Measurements from ENCODE around the gene SLC6A6.
A peak's percentile ranks its signal among the peaks of the same experiment; 100 is the strongest.
"Not testable (repeated sequence)": the region's sequence is repeated elsewhere in the genome, so short reads cannot be mapped to it uniquely, and the experiment has no call there.

Gene SLC6A6

DNA sequence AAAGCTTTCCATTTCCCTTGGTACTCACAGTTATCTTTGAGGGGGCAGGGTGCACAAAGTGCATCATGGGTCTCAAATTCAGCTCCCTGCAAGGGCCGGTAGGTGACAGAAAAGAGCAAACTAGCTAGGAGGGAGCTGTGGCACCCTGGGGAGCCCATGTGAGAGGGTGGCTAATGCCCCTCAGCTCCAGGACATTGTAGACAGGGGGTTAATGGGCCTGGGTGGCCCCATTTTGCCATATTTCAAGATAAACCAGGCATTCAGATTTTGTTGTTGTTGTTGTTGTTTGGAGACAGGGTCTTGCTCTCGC lies 3.7 kb upstream of the SLC6A6 start:
- no peaks in the 10 kb centered on the region for H3K9me3 ChIP-seq (ENCODE audit: control insufficient read depth, insufficient read depth, low read length)
- 0 out of 2 replicates have a peak, but pooled peaks cover 5% of the 10 kb centered on the region for H3K4me1 ChIP-seq (ENCODE audit: insufficient read depth, low read length)
- H3K9ac ChIP-seq (ENCODE audit: low read depth, low read length), result no peak overlapping the region
- no peaks in the 10 kb centered on the region for H3K36me3 ChIP-seq (ENCODE audit: insufficient read depth, low read length)

- H3K36me3 ChIP-seq (ENCODE audit: insufficient read depth, low read length), result no peaks in the 10 kb centered on the region
- H3K9me3 ChIP-seq (ENCODE audit: control insufficient read depth, insufficient read depth, low read length), result no peaks in the 10 kb centered on the region
- peak overlapping the region; percentile 94 for H3K9ac ChIP-seq (ENCODE audit: low read depth, low read length)
- H3K4me1 ChIP-seq (ENCODE audit: insufficient read depth, low read length), result peaks cover 11% of the 10 kb centered on the region; the same call in 1 of the 2 replicates
These were observed 608 bp upstream of the SLC6A6 start for GRCh38 chr3:14401692-14402303.

- H3K9me3 ChIP-seq (ENCODE audit: control insufficient read depth, insufficient read depth, low read length), result no peaks in the 10 kb centered on the region
- peaks cover 11% of the 10 kb centered on the region; the same call in 1 of the 2 replicates for H3K4me1 ChIP-seq (ENCODE audit: insufficient read depth, low read length)
- 0 out of 2 replicates have a peak, but pooled peaks cover 3% of the 10 kb centered on the region for H3K36me3 ChIP-seq (ENCODE audit: insufficient read depth, low read length)
- peak overlapping the region; percentile 94 for H3K9ac ChIP-seq (ENCODE audit: low read depth, low read length)
These were observed 1.3 kb downstream of the SLC6A6 start for GRCh38 chr3:14403619-14404155.

GRCh38 chr3:14404186-14404585 lies 1.8 kb downstream of the SLC6A6 start:
- peak overlapping the region; percentile 94; the same call in 1 of the 2 replicates for H3K9ac ChIP-seq (ENCODE audit: low read depth, low read length)
- peaks cover 11% of the 10 kb centered on the region; the same call in 1 of the 2 replicates for H3K4me1 ChIP-seq (ENCODE audit: insufficient read depth, low read length)
- H3K9me3 ChIP-seq (ENCODE audit: control insufficient read depth, insufficient read depth, low read length), result no peaks in the 10 kb centered on the region
- H3K36me3 ChIP-seq (ENCODE audit: insufficient read depth, low read length), result 0 out of 2 replicates have a peak, but pooled peaks cover 3% of the 10 kb centered on the region

DNA sequence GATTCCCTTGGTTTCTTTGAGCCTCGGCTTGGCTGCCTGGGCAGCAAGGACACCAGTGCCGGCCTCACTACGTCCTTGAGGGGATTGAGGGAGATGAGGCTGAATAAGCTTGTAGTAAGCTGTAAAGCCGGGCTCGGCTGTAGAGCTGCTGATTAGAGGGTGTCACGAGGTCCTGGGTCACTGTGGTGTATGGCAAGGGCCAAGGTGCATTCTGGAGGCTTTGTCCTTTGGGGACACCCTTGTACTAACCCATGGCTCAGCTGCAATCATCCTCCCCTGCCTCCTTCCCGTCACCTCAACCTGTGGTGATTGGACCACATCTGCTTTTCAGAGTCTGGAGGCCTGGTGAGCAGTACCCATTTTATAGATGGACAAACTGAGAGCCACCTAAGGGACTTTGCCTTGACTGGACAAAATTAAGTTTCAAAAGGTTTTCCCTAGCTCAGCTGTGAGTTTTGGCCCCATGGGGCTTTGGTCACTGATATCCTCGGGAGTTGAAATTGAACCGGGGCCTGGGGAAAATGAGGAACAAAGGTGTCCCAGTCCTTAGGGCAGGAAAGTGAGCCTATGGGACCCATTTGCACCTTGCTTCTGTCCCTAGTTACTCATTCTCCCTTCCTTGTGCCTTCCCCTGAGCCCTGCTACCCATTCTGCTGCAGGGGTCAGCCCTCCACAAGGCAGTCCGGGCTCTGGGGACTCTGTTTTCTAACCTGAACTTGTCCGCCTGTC lies 2.4 kb downstream of the SLC6A6 start:
- Histone ChIP-seq H3K36me3 (ENCODE audit: insufficient read depth, low read length) (0 out of 2 replicates have a peak, but pooled peaks cover 3% of the 10 kb centered on the region), H3K9ac (ENCODE audit: low read depth, low read length) (peak overlapping the region; percentile 94; the same call in 1 of the 2 replicates), H3K9me3 (ENCODE audit: control insufficient read depth, insufficient read depth, low read length) (no peaks in the 10 kb centered on the region), H3K4me1 (ENCODE audit: insufficient read depth, low read length) (peaks cover 11% of the 10 kb centered on the region; the same call in 1 of the 2 replicates)

DNA sequence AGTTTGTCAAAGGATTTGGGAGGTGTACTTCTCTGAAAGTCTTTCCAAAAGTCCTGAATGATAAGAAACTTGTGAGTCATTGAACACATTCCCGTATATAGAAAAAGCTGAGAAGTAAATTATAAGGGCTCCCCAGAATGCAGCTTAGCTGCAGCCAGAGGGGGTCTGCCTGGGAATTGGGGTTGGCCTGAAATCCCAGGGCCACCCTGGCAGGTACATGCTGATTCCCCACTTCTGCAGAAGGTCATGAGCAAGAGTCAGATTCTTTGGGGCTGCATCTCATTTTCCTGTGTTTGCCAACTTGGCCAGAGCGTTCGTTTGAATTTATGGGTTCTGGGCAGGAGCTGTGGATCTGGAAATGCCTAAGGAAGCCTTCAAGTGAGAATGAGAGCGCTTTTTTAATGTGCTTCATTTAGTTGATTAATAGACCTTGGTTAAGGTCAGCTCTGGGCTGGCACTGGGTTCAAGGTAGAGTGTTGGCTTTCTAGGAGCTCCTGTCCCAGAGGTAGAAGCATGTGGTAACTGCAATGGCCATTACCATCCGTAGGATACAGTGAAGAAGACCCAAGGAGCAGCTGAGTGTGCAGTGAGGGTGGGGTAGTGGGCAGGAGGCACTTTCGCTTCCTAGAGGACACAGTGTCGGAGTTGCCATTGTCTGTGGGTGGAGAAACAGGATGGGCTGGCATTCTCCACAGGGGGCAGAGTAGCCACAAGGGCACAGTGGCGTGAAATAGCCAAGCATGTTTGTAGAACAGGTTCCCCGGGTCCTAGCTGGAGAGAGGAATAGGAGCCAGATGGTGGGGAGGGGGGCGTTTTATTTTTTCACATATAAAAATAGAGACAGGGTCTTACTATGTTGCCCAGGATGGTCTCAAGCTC lies 3.2 kb downstream of the SLC6A6 start:
- peaks cover 18% of the 10 kb centered on the region; the same call in 1 of the 2 replicates for H3K4me1 ChIP-seq (ENCODE audit: insufficient read depth, low read length)
- H3K9ac ChIP-seq (ENCODE audit: low read depth, low read length), result no peak overlapping the region

GRCh38 chr3:14406336-14406735 lies 3.9 kb downstream of the SLC6A6 start:
- Histone ChIP-seq H3K9ac (ENCODE audit: low read depth, low read length) (no peak overlapping the region), H3K9me3 (ENCODE audit: control insufficient read depth, insufficient read depth, low read length) (no peaks in the 10 kb centered on the region), H3K36me3 (ENCODE audit: insufficient read depth, low read length) (peaks cover 3% of the 10 kb centered on the region; the same call in 1 of the 2 replicates), H3K4me1 (ENCODE audit: insufficient read depth, low read length) (peaks cover 19% of the 10 kb centered on the region; the same call in 1 of the 2 replicates)

More for the DNA sequence above, 3.2 kb downstream of the SLC6A6 start:
- Histone ChIP-seq H3K9me3 (ENCODE audit: control insufficient read depth, insufficient read depth, low read length) (no peaks in the 10 kb centered on the region), H3K36me3 (ENCODE audit: insufficient read depth, low read length) (0 out of 2 replicates have a peak, but pooled peaks cover 3% of the 10 kb centered on the region)

DNA sequence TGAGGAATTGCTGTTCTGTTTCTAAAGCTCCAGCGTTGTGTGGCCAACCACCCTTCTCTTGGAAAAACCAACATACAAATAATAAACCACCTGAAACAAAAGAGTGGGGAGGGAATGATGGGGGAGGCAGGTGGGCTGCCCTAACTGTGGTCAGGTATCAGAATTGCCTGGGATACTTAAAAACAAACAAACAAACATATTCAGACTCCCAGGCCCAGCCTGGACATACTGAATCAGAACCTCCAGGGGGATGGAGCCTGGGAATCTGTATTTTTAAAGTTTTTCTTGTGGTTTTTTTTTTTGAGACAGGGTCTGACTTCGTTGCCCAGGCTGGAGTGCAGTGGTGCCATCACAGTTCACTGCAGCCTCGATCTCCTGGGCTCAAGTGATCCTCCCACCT lies 4.4 kb downstream of the SLC6A6 start:
- H3K4me1 ChIP-seq (ENCODE audit: insufficient read depth, low read length), result peaks cover 24% of the 10 kb centered on the region
- H3K9ac ChIP-seq (ENCODE audit: low read depth, low read length), result no peak overlapping the region

GRCh38 chr3:14407203-14407602 lies 4.8 kb downstream of the SLC6A6 start:
- Histone ChIP-seq H3K4me1 (ENCODE audit: insufficient read depth, low read length) (peaks cover 28% of the 10 kb centered on the region), H3K9me3 (ENCODE audit: control insufficient read depth, insufficient read depth, low read length) (no peaks in the 10 kb centered on the region), H3K36me3 (ENCODE audit: insufficient read depth, low read length) (peaks cover 3% of the 10 kb centered on the region; the same call in 1 of the 2 replicates), H3K9ac (ENCODE audit: low read depth, low read length) (no peak overlapping the region)

More for the DNA sequence above, 4.4 kb downstream of the SLC6A6 start:
- no peaks in the 10 kb centered on the region for H3K9me3 ChIP-seq (ENCODE audit: control insufficient read depth, insufficient read depth, low read length)
- H3K36me3 ChIP-seq (ENCODE audit: insufficient read depth, low read length), result peaks cover 3% of the 10 kb centered on the region; the same call in 1 of the 2 replicates

DNA sequence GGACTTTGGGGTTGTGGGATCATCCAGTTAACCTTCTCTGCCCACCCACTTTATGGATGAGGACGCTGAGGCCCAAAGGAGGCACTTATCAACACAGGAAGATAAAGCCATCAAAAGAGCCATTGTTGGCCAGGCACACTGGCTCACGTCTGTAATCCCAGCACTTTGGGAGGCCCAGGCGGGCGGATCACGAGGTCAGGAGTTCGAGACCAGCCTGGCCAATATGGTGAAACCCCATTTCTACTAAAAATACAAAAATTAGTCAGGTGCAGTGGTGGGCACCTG lies 7.3 kb downstream of the SLC6A6 start:
- not testable (repeated sequence) for H3K9me3 ChIP-seq (ENCODE audit: control insufficient read depth, insufficient read depth, low read length); H3K9ac ChIP-seq (ENCODE audit: low read depth, low read length); H3K36me3 ChIP-seq (ENCODE audit: insufficient read depth, low read length)
- H3K4me1 ChIP-seq (ENCODE audit: insufficient read depth, low read length), result peaks cover 44% of the 10 kb centered on the region

GRCh38 chr3:14410106-14410502 lies 7.7 kb downstream of the SLC6A6 start:
- H3K9ac ChIP-seq (ENCODE audit: low read depth, low read length), result no peak overlapping the region
- H3K9me3 ChIP-seq (ENCODE audit: control insufficient read depth, insufficient read depth, low read length), result no peaks in the 10 kb centered on the region
- H3K4me1 ChIP-seq (ENCODE audit: insufficient read depth, low read length), result peaks cover 47% of the 10 kb centered on the region
- H3K36me3 ChIP-seq (ENCODE audit: insufficient read depth, low read length), result peaks cover 3% of the 10 kb centered on the region; the same call in 1 of the 2 replicates

- H3K9me3 ChIP-seq (ENCODE audit: control insufficient read depth, insufficient read depth, low read length), result no peaks in the 10 kb centered on the region
- peaks cover 49% of the 10 kb centered on the region for H3K4me1 ChIP-seq (ENCODE audit: insufficient read depth, low read length)
- peaks cover 3% of the 10 kb centered on the region; the same call in 1 of the 2 replicates for H3K36me3 ChIP-seq (ENCODE audit: insufficient read depth, low read length)
- H3K9ac ChIP-seq (ENCODE audit: low read depth, low read length), result no peak overlapping the region
These were observed 8.2 kb downstream of the SLC6A6 start for GRCh38 chr3:14410503-14411165.

GRCh38 chr3:14411166-14411526 lies 8.7 kb downstream of the SLC6A6 start:
- Histone ChIP-seq H3K9ac (ENCODE audit: low read depth, low read length) (no peak overlapping the region), H3K36me3 (ENCODE audit: insufficient read depth, low read length) (peaks cover 3% of the 10 kb centered on the region; the same call in 1 of the 2 replicates), H3K9me3 (ENCODE audit: control insufficient read depth, insufficient read depth, low read length) (no peaks in the 10 kb centered on the region), H3K4me1 (ENCODE audit: insufficient read depth, low read length) (peaks cover 47% of the 10 kb centered on the region)

- Histone ChIP-seq H3K4me1 (ENCODE audit: insufficient read depth, low read length) (peaks cover 46% of the 10 kb centered on the region), H3K9me3 (ENCODE audit: control insufficient read depth, insufficient read depth, low read length) (no peaks in the 10 kb centered on the region), H3K36me3 (ENCODE audit: insufficient read depth, low read length) (peaks cover 3% of the 10 kb centered on the region; the same call in 1 of the 2 replicates), H3K9ac (ENCODE audit: low read depth, low read length) (no peak overlapping the region)
These were observed 9.6 kb downstream of the SLC6A6 start for GRCh38 chr3:14411988-14412387.

Data from ES-I3 (cell line).